ENCODE measurements around the gene GNAZ. TPM values are rescaled to one million over a fixed set of nuclear protein-coding genes. Genes with fewer than 3 reads are reported as not detected.

GNAZ gene
- total RNA-seq, 1 donor from 2014 or later: 0.66 TPM

Other genes with a start within 250 kb of the GNAZ start
- gene IGLL5, start 182.7 kb upstream of the GNAZ start, total RNA-seq: not detected in 2 replicates
- not detected in 2 replicates for gene RSPH14, start 71.5 kb downstream of the GNAZ start, total RNA-seq
- 0.20 TPM in 1 of 2 replicates, not detected in the other for gene RAB36, start 75.0 kb downstream of the GNAZ start, total RNA-seq
- 51.6 and 56.3 TPM in 2 replicates for gene BCR, start 110.0 kb downstream of the GNAZ start, total RNA-seq